Forelimb muscle (tissue), 1 donor: ENCODE results near the gene ARHGAP6. TPM values are rescaled to one million over a fixed set of nuclear protein-coding genes. Genes with fewer than 3 reads are reported as not detected.

ENCODE experiments used
- DNase-seq: peaks from one replicate; pipeline ENCODE4 v3.0.0-alpha.2; 2013; ENCODE audit warnings: low read depth
- polyA plus RNA-seq: library from polyadenylated mRNA; unstranded; fragments of 120-200 nt; gene quantifications from one replicate; pipeline ENCODE4 v1.2.1, GENCODE V29; 2013; ENCODE audit not compliant: insufficient read length

Gene ARHGAP6
- polyA plus RNA-seq, 1 donor, result 9.3 TPM

GRCh38 chrX:11296051-11296450 lies 369.7 kb downstream of the ARHGAP6 start:
- no peak for DNase-seq

- DNase-seq, result no peak
These were observed 372.6 kb downstream of the ARHGAP6 start, which contains the start of gene AMELX for GRCh38 chrX:11293113-11293512. TSS of gene AMELX (plus strand) at chrX:11293413. CDS start at chrX:11294789, 1,376 bp downstream.

- DNase-seq, result no peak
These were observed 375.2 kb downstream of the ARHGAP6 start for GRCh38 chrX:11290416-11291102.

GRCh38 chrX:11287505-11287904 lies 378.2 kb downstream of the ARHGAP6 start:
- DNase-seq, result no peak

- DNase-seq, result no peak
These were observed 380.1 kb downstream of the ARHGAP6 start for GRCh38 chrX:11285651-11286050.

GRCh38 chrX:11282043-11282442 lies 383.7 kb downstream of the ARHGAP6 start:
- DNase-seq, result no peak

GRCh38 chrX:11273544-11273943 lies 392.2 kb downstream of the ARHGAP6 start:
- no peak for DNase-seq

DNA sequence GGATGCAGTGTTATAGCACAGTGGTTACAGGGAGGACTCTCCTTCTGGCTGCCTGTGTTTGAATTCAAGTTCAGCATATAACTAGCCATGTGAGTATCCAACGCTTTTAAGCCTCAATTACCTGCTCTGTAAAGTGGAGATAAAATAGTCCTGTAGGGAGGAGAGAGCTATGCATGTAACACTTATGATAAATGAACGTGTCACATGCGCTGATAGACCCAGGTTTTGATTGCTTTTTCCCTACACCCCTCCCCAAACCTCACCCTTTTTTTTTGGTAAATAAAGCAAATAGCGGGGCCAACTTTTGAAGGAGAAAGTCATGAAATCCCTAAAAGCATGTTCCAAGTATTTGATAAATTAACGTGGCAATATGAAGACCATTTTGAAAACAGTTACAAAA lies 392.9 kb downstream of the ARHGAP6 start:
- DNase-seq, result no peak

GRCh38 chrX:11272290-11272689 lies 393.4 kb downstream of the ARHGAP6 start:
- DNase-seq, result no peak

- DNase-seq, result no peak
These were observed 395.7 kb downstream of the ARHGAP6 start for GRCh38 chrX:11269996-11270395.

GRCh38 chrX:11269006-11269405 lies 396.7 kb downstream of the ARHGAP6 start:
- no peak for DNase-seq

DNA sequence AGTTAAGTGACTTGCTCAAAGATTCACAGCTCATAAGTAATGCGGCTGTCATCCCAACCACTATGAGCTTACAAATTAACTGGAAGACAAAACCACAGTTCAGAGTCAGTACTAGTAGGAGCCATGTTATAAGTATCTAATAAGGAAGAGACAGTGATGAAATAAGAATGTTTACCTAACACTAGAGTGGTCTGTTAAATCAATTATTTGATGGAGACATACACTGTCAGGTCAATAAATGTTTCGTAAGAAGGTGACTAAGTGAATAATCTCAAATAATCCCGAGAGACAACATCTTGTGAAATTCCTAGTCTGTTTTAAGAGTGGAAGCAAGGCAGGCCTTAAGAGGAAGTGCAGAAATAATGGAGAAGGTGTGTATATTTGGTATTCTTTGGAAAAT lies 398.3 kb downstream of the ARHGAP6 start:
- DNase-seq, result no peak

GRCh38 chrX:11266573-11267003 lies 399.1 kb downstream of the ARHGAP6 start:
- no peak for DNase-seq

GRCh38 chrX:11265352-11265751 lies 400.4 kb downstream of the ARHGAP6 start:
- no peak for DNase-seq

DNA sequence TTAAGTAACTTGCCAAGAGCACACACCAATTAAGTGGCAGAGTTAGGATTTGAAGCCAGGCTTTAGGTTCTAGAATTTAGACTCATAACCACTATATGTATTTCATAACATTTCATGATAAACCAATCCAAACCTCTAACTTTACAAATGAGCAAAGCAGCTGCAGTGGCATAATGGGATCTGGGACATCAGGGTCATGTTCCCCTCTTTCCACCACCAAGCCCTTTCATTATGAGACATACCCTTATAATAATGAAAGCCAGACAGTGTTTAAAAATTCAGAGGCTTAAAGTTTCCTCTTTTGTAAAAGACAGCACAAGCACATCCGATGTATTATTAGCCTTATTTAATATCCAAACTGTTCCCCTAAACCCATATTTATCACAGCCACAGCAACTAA lies 400.8 kb downstream of the ARHGAP6 start:
- DNase-seq, result no peak

DNA sequence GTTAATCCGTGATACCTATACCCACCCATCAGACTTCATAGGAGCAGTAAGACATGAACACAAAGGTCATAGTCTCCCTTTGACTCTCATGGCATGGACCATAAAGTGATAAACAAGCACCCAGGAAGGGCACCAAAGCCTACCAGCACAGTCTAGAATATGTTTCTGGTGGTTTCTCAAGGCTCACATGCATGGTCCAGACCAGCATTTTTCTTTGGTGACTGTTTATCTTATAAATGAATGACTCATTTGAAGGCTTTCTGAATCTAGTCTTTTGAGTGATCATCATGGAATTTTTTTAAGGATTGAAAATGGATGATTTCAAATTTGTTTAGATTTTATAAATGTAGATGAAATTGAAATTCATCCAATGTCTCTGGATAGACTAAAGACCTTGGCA lies 404.5 kb downstream of the ARHGAP6 start:
- no peak for DNase-seq

DNA sequence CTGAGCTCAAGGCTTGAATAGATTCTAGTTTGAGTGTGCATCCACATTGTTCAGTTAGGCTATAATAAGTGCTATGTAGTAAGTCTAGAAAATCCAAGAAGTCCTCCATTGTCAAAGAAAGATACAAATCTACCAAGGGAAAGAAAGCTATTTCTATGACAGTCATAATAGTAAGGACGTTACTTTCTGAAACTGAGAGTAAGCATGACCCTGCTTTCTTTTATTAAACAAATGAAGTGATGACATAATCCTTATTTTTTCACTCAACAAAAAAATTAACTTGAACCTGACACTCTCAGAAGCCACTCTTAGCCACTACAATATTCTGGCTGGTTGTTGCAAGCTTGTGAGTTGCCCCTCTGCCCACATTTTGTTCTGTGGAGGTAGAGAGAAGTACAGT lies 406.3 kb downstream of the ARHGAP6 start:
- no peak for DNase-seq

DNA sequence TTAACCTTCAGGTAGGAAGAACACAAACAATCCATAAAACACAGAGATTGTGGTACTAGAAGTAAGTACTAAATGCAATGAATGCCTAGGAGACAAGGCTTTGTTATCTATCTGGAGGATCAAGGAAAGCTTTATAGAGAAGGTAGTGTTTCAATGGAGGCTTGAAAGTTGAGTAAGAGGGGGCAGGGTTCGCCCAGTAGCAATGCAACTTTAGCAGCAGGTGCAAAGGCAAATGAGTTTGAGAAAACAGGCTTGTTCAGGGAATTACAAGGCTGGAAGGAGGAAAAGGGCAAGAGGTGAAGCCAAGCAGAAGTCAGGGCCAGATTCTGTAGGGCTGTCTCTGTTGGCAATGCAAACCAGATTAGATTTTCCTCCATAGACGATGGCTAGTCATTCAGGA lies 408.0 kb downstream of the ARHGAP6 start:
- no peak for DNase-seq

GRCh38 chrX:11257290-11257689 lies 408.4 kb downstream of the ARHGAP6 start:
- no peak for DNase-seq

GRCh38 chrX:11254417-11255109 lies 411.2 kb downstream of the ARHGAP6 start:
- no peak for DNase-seq

GRCh38 chrX:11244636-11245035 lies 421.1 kb downstream of the ARHGAP6 start:
- peak; percentile 53 for DNase-seq

- DNase-seq, result no peak
These were observed 423.0 kb downstream of the ARHGAP6 start for GRCh38 chrX:11242704-11243103.

GRCh38 chrX:11241720-11242119 lies 424.0 kb downstream of the ARHGAP6 start:
- no peak for DNase-seq
